ENCODE results near the gene SNRNP25. TPM values are rescaled to one million over a fixed set of nuclear protein-coding genes. Genes with fewer than 3 reads are reported as not detected.
A peak's percentile ranks its signal among the peaks of the same experiment; 100 is the strongest.

Gene SNRNP25
- total and polyA plus RNA-seq, 9 of the 15 experiments (the other 6 are each of a cell fraction or from before 2014, with no cell fraction given): 59.0 to 176 (median 108) TPM

- TF ChIP-seq, protein P1, sequence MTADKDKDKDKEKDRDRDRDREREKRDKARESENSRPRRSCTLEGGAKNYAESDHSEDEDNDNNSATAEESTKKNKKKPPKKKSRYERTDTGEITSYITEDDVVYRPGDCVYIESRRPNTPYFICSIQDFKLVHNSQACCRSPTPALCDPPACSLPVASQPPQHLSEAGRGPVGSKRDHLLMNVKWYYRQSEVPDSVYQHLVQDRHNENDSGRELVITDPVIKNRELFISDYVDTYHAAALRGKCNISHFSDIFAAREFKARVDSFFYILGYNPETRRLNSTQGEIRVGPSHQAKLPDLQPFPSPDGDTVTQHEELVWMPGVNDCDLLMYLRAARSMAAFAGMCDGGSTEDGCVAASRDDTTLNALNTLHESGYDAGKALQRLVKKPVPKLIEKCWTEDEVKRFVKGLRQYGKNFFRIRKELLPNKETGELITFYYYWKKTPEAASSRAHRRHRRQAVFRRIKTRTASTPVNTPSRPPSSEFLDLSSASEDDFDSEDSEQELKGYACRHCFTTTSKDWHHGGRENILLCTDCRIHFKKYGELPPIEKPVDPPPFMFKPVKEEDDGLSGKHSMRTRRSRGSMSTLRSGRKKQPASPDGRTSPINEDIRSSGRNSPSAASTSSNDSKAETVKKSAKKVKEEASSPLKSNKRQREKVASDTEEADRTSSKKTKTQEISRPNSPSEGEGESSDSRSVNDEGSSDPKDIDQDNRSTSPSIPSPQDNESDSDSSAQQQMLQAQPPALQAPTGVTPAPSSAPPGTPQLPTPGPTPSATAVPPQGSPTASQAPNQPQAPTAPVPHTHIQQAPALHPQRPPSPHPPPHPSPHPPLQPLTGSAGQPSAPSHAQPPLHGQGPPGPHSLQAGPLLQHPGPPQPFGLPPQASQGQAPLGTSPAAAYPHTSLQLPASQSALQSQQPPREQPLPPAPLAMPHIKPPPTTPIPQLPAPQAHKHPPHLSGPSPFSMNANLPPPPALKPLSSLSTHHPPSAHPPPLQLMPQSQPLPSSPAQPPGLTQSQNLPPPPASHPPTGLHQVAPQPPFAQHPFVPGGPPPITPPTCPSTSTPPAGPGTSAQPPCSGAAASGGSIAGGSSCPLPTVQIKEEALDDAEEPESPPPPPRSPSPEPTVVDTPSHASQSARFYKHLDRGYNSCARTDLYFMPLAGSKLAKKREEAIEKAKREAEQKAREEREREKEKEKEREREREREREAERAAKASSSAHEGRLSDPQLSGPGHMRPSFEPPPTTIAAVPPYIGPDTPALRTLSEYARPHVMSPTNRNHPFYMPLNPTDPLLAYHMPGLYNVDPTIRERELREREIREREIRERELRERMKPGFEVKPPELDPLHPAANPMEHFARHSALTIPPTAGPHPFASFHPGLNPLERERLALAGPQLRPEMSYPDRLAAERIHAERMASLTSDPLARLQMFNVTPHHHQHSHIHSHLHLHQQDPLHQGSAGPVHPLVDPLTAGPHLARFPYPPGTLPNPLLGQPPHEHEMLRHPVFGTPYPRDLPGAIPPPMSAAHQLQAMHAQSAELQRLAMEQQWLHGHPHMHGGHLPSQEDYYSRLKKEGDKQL (CRISPR knock-in tag; IDR thresholded peaks at IDR 0.05; ENCODE audit: borderline replicate concordance): no peak
- TF ChIP-seq NCOA1 (IDR thresholded peaks at IDR 0.05; ENCODE audit: low read depth) (no peak), PURB (CRISPR knock-in tag; IDR thresholded peaks at IDR 0.05; ENCODE audit: low read depth) (no peak), POLR2G (IDR thresholded peaks at IDR 0.05; ENCODE audit: low read depth, low read length) (0 out of 2 replicates have a peak, but pooled peaks have one; percentile 21), BACH1 (tag; IDR thresholded peaks at IDR 0.05) (no peak), MAZ (CRISPR knock-in tag; conservative IDR thresholded peaks at IDR 0.05 in 1 of 2, IDR thresholded peaks at IDR 0.05 in 1 of 2) (peak; percentile 47 to 71; a peak in 3 of 4 replicates), PRPF4 (IDR thresholded peaks at IDR 0.05; ENCODE audit: insufficient read depth, low read depth, low read length, poor library complexity, severe bottlenecking) (no peak), PHB2 (IDR thresholded peaks at IDR 0.05; ENCODE audit: low read depth) (no peak), ASH1L (IDR thresholded peaks at IDR 0.05; ENCODE audit: borderline replicate concordance, low read depth, partially characterized antibody) (no peak), EGR1 (conservative IDR thresholded peaks at IDR 0.05) (no peak), MCM7 (IDR thresholded peaks at IDR 0.05) (no peak), ZBTB34 (CRISPR knock-in tag; IDR thresholded peaks at IDR 0.05) (no peak; the same call in 1 of the 2 replicates), FOXK2 (conservative IDR thresholded peaks at IDR 0.05 in 1 of 2, IDR thresholded peaks at IDR 0.05 in 1 of 2; ENCODE audit: low read depth in 2 of 2) (no peak), RBM22 (IDR thresholded peaks at IDR 0.05; ENCODE audit: low read depth, low read length, poor library complexity, severe bottlenecking) (no peak), TBP (optimal IDR thresholded peaks at IDR 0.05; ENCODE audit: low read depth, low read length) (no peak), NFATC3 (IDR thresholded peaks at IDR 0.05) (no peak), FOXP1 (CRISPR knock-in tag; IDR thresholded peaks at IDR 0.05) (no peak), ATF2 (CRISPR knock-in tag; IDR thresholded peaks at IDR 0.05) (no peak), ZNF584 (CRISPR knock-in tag; IDR thresholded peaks at IDR 0.05; ENCODE audit: low read depth) (no peak)
- TF ChIP-seq, protein P2, sequence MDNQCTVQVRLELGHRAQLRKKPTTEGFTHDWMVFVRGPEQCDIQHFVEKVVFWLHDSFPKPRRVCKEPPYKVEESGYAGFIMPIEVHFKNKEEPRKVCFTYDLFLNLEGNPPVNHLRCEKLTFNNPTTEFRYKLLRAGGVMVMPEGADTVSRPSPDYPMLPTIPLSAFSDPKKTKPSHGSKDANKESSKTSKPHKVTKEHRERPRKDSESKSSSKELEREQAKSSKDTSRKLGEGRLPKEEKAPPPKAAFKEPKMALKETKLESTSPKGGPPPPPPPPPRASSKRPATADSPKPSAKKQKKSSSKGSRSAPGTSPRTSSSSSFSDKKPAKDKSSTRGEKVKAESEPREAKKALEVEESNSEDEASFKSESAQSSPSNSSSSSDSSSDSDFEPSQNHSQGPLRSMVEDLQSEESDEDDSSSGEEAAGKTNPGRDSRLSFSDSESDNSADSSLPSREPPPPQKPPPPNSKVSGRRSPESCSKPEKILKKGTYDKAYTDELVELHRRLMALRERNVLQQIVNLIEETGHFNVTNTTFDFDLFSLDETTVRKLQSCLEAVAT (IDR thresholded peaks at IDR 0.05): no peak
Observed at GRCh38 chr16:65745-66144, 12.1 kb downstream of the SNRNP25 start (continued).
